Activated naive CD8-positive, alpha-beta T cell treated with anti-CD3 and anti-CD28 coated beads, Interleukin-2, amount 50 U/mL, for 16 hours (primary cell): ENCODE measurements around the gene RALGAPB.
"Not testable (repeated sequence)": the region's sequence is repeated elsewhere in the genome, so short reads cannot be mapped to it uniquely, and the experiment has no call there.

Experiments
- DNase-seq: peaks from one replicate; pipeline ENCODE4 v3.0.0-alpha.2; 2020; ENCODE audit warnings: low read depth, low spot score

The RALGAPB gene

DNA sequence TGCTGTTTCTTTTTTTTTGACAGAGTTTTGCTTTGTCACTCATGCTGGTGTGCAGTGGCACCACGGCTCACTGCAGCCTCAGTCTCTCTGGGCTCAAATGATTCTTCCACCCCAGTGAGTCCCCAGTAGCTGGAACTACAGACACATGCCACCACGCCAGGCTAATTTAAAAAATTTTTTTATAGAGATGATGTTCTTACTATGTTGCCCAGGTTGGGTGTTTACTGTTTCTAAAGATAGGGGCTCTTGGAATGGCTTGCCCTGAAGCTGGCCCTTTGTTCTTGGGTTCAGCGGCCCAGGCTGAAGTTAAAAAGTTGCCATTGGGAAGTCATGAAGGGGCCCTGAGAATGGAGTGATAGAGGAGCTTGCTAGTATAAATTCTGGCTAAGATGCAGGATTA is 16.5 kb downstream of the RALGAPB start:
- no peak for DNase-seq

DNA sequence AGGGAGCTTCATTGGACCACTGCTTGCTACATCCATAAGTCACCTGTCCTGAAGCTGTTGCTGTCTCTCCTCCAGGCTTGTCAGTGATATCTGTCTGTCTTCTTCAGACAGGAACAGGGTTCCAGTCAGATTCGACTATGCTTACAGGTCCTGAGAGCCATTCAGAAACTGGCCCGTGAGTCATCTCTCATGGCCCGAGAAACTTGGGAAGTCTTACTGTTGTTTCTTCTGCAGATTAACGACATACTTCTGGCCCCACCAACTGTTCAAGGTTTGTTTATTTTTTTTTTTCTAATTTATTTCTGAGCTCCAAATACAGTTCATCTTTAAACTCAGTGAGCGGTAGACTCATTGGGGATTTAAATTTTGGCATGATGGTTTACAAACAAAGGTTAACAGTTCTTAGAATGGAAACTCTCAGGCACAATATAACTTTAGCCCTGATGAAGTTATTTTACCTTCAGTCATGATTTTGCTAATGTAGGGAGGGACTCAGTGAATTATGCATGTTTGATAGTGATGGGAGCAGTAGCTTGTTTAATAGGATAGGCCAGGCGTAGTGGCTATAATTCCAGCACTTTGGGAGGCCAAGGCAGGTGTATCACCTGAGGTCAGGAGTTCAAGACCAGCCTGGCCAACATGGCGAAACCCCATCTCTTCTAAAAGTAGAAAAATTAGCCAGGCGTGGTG is 24.7 kb downstream of the RALGAPB start:
- DNase-seq, result no peak

DNA sequence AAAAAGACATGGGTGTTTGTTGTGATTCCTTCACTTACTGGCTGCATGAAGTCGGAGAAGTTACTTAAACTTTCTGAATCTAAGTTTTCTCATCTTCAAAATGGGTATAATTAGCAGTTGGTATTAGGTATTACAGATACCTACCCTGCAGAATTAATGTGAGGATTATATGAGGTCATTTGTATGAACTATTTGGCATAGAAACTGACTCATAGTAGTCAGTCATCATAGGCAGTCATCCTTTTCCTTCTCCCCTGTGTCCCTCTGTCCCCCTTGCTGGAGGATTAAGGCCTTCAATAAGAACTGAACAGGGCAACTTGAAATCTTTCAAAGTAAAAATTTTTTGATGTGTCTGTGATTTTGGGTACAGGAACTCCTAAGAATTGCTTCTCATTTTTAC is 26.3 kb downstream of the RALGAPB start:
- DNase-seq, result no peak

DNA sequence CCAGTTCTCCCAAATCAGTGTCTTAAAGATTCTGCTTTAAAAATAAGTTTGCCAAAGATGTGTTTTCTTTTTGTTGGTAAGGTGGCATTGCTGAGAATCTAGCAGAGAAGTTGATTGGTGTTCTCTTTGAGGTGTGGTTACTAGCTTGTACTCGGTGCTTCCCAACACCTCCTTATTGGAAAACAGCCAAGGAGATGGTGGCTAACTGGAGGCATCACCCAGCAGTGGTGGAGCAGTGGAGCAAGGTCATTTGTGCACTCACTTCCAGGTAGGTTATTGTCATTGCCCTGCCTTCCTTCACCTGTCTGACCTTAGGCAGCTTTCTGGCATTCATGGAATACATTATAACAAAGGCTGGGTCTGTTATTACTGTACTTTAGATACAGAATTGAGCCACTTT is 26.7 kb downstream of the RALGAPB start:
- no peak for DNase-seq

DNA sequence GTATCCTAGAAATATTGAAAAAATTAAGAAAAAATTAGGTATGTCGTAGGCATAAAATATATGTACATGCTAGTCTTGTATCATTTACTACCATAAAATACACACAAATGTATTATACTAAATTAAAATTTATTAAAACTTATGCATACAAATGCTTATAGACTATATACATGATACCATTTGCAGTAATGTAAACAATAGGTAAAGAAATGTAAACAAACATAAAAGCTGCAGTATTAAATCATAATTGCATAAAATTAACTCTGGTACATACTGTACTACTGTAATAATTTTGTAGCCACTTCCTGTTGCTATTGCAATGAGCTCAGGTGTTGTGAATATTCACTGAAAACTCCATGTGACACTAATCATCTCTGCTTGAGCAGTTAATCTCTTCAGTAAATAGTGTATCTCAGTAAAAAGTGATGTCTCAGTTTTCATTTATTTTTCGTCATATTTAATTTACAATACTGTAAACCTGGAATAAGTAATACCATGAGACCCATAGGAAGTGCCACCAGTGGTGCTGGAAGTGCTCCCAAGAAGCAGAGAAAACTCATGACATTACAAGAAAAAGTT is 29.3 kb downstream of the RALGAPB start:
- no peak for DNase-seq

DNA sequence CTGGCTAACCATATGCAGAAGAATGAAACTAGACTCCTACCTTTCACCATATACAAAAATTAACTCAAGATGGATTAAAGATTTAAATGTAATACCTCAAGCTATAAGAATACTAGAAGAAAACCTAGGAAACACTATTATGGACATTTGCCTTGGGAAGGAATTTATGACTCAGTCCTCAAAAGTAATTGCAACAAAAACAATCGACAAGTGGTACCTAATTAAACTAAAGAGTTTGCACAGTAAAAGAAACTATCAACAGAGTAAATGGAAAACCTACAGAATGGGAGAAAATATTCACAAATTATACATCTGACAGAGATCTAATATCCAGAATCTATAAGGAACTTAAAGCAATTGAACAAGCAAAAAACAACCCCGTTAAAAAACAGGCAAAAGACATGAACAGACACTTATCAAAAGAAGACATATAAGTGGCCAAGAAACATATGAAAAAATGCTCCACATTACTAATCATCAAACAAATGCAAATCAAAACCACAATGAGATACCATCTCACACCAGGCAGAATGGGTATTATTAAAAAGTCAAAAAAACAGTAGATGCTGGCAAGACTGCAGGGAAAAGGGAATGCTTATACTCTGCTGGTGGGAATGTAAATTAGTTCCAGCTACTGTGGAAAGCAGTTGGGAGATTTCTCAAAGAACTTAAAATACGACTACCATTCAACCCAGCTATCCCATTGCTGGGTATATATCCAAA is 31.9 kb downstream of the RALGAPB start:
- DNase-seq, result no peak

DNA sequence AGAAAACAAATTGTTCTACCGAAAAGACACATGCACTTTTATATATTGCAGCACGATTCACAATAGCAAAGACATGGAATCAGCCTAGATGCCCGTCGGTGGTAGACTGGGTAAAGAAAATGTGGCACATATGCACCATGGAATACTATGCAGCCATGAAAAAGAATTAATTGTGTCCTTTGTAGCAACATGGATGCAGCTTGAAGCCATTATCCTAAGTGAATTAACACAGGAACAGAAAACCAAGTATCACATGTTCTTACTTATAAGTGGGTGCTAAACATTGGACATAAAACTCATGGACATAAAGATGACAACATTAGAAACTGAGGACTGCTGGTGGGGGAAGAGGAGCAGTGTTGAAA is 32.4 kb downstream of the RALGAPB start:
- no peak for DNase-seq

DNA sequence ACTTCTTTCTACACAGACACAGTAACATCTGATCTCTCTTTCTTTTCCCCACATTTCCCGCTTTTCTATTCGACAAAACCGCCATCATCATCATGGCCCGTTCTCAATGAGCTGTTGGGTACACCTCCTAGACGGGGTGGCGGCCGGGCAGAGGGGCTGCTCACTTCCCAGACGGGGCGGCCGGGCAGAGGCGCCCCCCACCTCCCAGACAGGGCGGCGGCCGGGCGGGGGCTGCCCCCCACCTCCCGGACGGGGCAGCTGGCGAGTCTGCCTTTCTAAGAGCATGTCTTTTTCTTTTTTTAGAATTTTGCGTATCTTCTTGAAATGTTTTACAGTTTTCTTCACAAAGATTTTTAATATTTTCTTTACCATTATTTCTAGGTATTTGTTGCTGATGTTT is 39.1 kb downstream of the RALGAPB start:
- not testable (repeated sequence) for DNase-seq

DNA sequence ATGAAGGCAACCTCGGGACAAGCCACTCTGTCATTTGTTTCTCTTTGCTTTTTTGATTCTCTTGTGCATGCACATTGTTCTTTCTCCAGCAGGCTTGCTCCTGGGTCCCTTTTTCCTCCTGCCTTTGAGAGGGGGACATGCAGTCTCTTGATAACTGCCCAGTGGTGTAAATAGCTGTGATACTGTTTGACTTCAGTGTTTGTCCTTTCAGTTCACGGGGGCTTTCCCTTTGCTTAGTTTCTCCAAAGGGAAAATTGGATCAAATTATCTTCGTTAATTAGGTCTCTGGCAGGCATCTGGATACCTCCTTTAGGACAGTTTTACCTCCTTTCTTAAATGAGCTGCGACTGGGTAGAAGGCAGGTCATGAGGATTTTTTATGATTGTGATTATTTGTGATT is 41.5 kb downstream of the RALGAPB start:
- no peak for DNase-seq

DNA sequence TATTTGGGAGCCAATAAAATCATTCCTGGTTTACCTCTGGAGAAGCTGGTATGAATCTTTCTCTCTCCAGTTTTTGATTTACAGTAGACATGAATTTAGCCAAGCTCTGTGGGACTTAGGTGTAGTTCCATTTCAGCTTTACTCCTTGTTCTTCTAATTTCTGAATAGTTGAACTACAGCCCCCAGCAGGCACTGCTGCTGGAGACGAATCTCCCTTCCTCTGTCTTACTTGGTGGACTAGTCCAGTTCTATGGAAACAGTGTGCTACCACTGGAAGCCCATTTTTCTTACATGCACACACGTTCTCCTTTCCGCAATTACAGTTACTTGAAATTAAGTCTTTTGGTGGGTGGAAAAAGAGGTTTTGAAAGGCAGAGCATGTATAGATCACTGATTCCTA is 42.3 kb downstream of the RALGAPB start:
- DNase-seq, result no peak

DNA sequence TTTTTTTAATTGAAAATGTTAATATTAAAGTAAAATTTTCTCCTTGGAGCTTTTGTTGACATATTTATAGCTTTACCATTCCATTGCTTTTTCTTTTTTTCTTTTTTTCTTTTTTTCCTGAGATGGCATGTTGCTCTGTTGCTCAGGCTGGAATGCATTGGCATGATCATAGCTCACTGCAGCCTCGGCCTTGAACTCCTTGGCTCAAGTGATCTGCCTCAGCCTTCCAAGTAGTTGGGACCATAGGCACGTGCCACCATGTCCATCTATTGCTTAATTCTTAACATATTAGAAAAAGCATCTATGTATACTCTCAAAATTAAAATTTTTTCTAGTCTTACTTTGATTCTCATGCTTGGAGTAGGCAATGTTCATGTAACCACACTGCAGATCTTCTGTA is 43.0 kb downstream of the RALGAPB start:
- DNase-seq, result no peak

DNA sequence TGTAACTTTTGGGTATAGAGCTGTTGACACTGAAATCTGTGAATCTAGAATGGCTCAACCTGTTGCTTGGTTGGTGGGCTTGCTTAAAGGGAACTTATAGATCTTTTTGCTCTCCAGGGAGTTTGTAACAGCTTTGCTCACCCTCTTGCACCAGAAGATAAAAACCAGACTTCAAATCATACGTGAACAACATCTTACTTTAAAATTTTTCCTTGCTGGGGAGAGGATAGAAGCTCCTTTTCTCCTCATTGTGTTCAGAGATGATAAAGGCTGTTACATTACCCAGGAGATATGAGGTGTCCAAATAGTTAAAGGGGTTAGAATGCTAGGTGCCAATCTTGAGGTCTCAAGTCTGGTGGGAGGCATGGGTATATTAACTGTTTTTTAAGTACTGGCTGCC is 46.8 kb downstream of the RALGAPB start:
- DNase-seq, result no peak

DNA sequence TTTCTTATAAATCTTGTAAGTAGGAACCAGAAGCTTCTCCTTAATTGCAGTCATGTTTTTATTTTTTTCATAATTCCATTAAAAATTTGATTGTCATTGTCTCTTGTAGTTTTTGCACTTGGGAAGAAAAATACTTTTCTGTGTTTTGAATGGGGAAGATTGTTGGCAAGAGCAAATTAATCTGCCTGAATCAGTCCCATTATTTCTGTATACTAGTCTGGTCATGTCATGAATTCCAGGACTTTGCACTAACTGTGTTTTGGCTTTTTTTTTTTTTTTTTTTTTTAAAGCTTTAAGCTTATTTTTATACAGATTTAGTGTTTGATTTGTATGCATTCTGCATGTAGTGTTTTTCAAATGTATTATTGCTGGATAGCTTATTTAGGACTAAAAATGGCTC is 47.6 kb downstream of the RALGAPB start:
- no peak for DNase-seq

DNA sequence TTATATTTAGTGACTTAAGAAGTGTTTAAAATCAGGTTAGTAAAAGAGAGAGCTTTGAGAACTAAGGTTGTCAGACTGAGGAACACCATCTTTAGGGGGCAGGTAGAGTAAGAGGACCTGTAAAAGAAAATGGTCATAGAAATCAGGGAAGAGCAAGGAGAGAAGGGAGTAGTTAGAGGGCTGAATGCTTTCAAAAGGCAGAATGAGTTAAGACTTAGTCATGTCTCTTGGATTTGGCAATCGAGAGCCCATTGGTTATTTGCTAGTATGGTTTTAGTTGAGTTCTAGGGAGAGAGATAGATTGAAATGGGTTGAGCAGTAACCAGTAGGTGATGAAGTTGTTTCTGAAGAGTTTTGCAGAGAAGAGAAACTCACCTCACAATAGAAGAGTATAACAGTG is 51.1 kb downstream of the RALGAPB start:
- no peak for DNase-seq

DNA sequence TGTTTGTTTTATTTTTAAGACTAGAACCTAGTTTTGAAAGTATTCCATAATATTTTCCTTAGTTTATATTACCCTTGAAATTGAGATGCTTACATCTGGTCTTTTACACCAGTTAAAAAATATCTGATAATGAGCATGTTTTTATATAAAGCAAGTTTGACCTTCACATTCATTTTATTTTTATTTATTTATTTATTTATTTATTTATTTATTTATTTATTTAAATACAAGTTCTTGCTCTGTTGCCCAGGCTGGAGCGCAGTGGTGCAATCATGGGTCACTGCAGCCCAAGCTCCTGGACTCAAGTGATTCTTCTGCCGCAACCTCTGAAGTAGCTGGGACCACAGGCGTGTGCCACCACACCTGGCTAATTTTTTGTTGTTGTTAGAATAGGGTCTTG is 55.5 kb downstream of the RALGAPB start:
- no peak for DNase-seq

DNA sequence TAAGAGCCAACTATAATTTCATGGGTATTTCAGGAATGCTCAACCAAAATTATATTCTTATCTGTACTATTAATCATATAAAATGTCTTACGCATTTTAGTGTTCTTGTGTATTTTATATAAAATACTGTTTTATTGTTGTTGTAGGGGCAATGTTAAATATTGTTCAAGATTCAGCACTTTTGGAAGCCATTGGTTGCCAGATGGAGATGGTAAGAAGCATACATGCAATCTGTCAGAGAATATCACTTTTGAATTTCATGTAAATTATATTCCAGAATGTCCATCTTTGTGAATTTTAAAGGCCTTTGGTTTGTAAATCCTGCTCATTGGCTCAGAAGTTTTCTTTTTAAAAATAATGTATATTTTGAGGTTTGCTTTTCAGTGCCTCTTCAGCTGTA is 58.4 kb downstream of the RALGAPB start:
- DNase-seq, result no peak

DNA sequence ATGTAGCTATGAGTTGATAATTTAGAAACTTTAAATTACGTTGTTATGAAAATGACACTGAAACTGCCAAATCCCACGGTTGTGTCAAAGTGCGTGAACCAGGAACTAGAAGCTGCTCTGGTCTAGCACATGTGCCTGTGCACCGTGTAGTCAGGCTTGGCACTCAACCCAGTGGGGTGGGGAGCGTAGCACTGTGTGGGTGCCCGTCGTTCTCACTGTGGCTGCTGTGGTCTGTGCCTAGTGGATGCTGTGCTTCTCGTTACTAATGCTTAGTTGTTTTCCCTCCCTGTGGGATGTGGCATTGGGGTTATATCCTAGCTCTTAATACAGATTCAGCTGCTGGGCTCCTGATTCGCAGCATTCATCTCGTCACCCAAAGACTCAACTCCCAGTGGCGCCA is 62.1 kb downstream of the RALGAPB start:
- DNase-seq, result no peak

DNA sequence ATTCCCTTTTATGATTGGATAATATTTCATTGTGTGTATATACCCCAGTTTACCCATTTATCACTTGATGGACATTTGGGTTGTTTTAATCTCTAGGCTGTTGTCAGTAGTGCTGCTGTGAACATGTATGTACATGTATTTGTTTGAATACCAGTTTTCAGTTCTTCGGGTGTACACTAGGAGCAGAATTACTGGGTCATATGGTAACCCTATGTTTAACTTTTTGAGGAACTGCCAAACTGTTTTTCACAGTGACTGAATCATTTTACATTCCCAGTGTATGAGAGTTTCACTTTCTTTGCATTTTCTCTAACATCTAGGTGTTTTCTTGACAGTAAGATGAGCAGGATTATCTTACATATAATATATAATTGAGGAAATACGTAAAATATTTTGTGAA is 63.7 kb downstream of the RALGAPB start:
- no peak for DNase-seq

DNA sequence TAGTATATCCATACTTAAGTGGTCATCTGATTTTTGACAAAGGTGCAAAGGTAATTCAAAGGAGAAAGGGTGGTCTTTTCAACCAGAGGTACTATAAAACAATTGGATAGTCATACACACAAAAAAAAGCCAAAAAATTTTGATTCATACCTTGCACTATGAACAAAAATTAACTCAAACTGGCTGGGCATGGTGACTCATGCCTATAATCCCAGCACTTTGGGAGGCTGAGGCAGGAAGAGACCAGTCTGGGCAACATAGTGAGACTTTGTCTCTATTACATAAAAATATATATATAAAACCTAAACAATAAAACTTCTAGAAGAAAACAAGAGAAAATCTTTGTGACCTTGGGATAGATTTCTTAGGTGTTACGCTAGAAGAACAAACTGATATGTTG is 64.5 kb downstream of the RALGAPB start:
- no peak for DNase-seq

DNA sequence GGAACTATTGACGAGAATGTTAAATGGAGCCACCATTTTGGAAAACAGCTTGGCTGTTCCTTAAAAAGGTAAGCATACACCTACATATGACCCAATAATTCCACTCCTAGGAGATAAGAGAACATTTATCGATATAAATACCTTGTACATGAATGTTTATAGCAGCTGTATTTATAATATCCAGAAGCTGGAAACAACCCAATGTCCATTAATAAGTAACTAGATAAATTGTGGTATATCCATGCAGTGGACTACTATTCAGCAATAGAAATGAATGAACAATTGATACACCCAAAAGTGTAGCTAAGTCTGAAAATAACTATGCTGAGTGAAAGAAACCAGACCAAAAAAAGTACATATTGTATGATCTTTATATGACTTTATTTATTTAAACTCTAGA is 66.1 kb downstream of the RALGAPB start:
- DNase-seq, result no peak

DNA sequence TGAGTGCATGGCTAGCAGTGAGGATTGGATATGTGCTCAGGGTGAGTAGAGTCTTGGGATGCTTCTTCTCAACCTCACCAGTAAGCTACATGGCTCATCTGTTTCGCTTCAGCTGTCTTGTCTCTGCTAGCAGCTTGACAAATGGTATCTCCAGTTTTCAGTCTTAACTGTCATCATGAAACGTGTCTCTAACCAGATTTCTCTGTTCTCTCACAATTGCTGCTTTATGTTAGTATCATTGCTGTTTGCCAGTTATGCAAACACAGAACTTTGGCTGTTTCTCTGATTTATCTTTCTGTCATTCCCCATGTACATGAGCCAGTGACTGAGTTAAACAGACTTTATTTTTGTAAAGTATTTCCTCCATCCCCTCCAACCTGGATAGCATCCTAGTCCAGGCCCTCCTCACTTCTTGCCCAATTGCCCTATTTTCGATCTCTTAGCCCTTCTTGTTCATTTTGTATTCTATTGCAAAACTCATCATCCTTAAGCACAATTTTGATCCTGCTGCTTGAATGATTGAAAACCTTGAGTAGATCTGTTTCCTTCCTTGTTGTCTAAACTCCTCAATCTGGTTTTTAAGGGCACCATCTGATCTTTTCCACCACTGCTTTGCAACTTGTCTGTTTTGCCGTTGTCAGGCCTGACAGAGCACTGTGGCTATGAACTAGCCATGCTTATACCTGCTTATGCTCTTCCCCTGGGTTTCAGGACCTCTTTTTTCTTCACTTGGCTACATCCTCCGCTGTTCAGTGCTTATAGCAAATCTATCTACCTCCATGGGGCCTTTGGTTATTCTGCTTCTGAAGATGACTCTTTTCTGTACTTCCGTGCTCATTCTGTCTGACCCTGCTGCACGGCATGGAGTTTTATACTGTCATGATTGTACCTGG is 70.6 kb downstream of the RALGAPB start:
- no peak for DNase-seq

DNA sequence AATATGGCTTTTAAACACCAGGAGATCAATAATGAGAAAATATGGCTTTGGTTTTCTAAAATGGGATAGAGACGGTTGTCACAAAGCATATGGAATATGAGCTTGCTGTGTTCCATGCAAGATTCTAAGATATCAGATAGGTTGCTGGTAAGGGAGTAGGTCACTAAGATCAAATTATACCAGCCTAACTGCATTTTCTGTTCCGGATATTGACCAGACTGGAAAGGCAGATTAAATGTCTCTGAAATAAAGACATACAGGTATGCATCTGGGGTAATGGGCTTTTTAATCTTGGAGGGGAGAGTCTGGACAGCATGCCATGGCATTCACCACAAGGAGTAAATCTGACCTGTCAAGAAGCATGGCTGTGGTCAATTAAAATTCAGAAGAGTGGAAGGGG is 73.1 kb downstream of the RALGAPB start:
- no peak for DNase-seq
